ENCODE measurements around the gene STEAP1.

STEAP1 gene

GRCh38 chr7:90165724-90166123 is 11.5 kb downstream of the STEAP1 start:
- TF ChIP-seq, protein P1, sequence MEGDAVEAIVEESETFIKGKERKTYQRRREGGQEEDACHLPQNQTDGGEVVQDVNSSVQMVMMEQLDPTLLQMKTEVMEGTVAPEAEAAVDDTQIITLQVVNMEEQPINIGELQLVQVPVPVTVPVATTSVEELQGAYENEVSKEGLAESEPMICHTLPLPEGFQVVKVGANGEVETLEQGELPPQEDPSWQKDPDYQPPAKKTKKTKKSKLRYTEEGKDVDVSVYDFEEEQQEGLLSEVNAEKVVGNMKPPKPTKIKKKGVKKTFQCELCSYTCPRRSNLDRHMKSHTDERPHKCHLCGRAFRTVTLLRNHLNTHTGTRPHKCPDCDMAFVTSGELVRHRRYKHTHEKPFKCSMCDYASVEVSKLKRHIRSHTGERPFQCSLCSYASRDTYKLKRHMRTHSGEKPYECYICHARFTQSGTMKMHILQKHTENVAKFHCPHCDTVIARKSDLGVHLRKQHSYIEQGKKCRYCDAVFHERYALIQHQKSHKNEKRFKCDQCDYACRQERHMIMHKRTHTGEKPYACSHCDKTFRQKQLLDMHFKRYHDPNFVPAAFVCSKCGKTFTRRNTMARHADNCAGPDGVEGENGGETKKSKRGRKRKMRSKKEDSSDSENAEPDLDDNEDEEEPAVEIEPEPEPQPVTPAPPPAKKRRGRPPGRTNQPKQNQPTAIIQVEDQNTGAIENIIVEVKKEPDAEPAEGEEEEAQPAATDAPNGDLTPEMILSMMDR (IDR thresholded peaks at IDR 0.05; ENCODE audit: insufficient read depth, low read length): no peak
- no peak for TF ChIP-seq POLR2AphosphoS5 (IDR thresholded peaks at IDR 0.05; ENCODE audit: low read depth)
- TF ChIP-seq REST (IDR thresholded peaks at IDR 0.05; ENCODE audit: insufficient replicate concordance, low read depth): no peak
- TF ChIP-seq GABPA (IDR thresholded peaks at IDR 0.05; ENCODE audit: low read depth): no peak
- no peak for TF ChIP-seq SPI1 (IDR thresholded peaks at IDR 0.05; ENCODE audit: borderline replicate concordance, low read depth)
- DNase-seq (ENCODE audit: low read depth in 1 of 2, low spot score in 1 of 2): no peak
- no peak overlapping the region for H3K4me3 ChIP-seq (replicated peaks; ENCODE audit: insufficient read depth, low read length)
- no peak overlapping the region for H3K27ac ChIP-seq (replicated peaks)
- no peaks in the 10 kb centered on the region for H3K27me3 ChIP-seq (ENCODE audit: insufficient read depth, poor library complexity, severe bottlenecking)

- Histone ChIP-seq H3K4me3 (replicated peaks; ENCODE audit: insufficient read depth, low read length) (no peak overlapping the region), H3K27ac (replicated peaks) (no peak overlapping the region), H3K27me3 (ENCODE audit: insufficient read depth, poor library complexity, severe bottlenecking) (no peaks in the 10 kb centered on the region)
- no peak for DNase-seq (ENCODE audit: low read depth in 1 of 2, low spot score in 1 of 2)
- TF ChIP-seq REST (IDR thresholded peaks at IDR 0.05; ENCODE audit: insufficient replicate concordance, low read depth) (no peak), GABPA (IDR thresholded peaks at IDR 0.05; ENCODE audit: low read depth) (no peak)
Measured at GRCh38 chr7:90166153-90166552, 11.9 kb downstream of the STEAP1 start.

DNA sequence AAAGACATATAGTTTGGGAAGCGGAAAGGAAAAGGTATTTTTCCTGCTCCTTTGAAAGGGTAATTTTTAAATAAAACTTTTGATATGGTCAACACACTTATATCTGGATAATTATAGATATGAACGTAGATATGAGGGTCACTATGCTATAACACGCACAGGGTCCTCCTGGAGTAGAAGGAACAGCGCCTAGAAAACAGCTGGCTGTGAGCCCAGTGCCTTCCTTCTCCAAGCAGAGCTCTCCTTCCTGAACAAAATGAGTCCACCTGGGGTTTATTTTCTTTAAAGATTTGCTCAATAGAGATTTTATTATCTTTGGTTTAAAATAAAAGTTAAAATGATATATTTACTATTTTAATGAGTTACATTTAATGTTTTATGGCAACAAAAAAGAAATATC is 13.1 kb downstream of the STEAP1 start:
- Histone ChIP-seq H3K4me3 (replicated peaks; ENCODE audit: insufficient read depth, low read length) (no peak overlapping the region), H3K27me3 (ENCODE audit: insufficient read depth, poor library complexity, severe bottlenecking) (no peaks in the 10 kb centered on the region), H3K27ac (replicated peaks) (no peak overlapping the region)
- TF ChIP-seq POLR2AphosphoS5 (IDR thresholded peaks at IDR 0.05; ENCODE audit: low read depth): no peak
- TF ChIP-seq SPI1 (IDR thresholded peaks at IDR 0.05; ENCODE audit: borderline replicate concordance, low read depth): no peak
- TF ChIP-seq, protein P1 (IDR thresholded peaks at IDR 0.05; ENCODE audit: insufficient read depth, low read length): no peak
- TF ChIP-seq GABPA (IDR thresholded peaks at IDR 0.05; ENCODE audit: low read depth): no peak
- TF ChIP-seq REST (IDR thresholded peaks at IDR 0.05; ENCODE audit: insufficient replicate concordance, low read depth): no peak
- DNase-seq (ENCODE audit: low read depth in 1 of 2, low spot score in 1 of 2): no peak

GRCh38 chr7:90169891-90170290 is 15.6 kb downstream of the STEAP1 start:
- no peak for DNase-seq (ENCODE audit: low read depth in 1 of 2, low spot score in 1 of 2)
- no peak for TF ChIP-seq REST (IDR thresholded peaks at IDR 0.05; ENCODE audit: insufficient replicate concordance, low read depth)
- TF ChIP-seq SPI1 (IDR thresholded peaks at IDR 0.05; ENCODE audit: borderline replicate concordance, low read depth): no peak
- TF ChIP-seq GABPA (IDR thresholded peaks at IDR 0.05; ENCODE audit: low read depth): no peak
- TF ChIP-seq, protein P1 (IDR thresholded peaks at IDR 0.05; ENCODE audit: insufficient read depth, low read length): no peak
- TF ChIP-seq POLR2AphosphoS5 (IDR thresholded peaks at IDR 0.05; ENCODE audit: low read depth): no peak
- H3K4me3 ChIP-seq (replicated peaks; ENCODE audit: insufficient read depth, low read length): no peak overlapping the region
- no peaks in the 10 kb centered on the region for H3K27me3 ChIP-seq (ENCODE audit: insufficient read depth, poor library complexity, severe bottlenecking)
- no peak overlapping the region for H3K27ac ChIP-seq (replicated peaks)
